Activated naive CD8-positive, alpha-beta T cell treated with anti-CD3 and anti-CD28 coated beads, Interleukin-2, amount 50 U/mL, for 16 hours (primary cell): ENCODE data around the gene TVP23A.

Experiments used
- DNase-seq: peaks from one replicate; pipeline ENCODE4 v3.0.0-alpha.2; 2020; ENCODE audit warnings: low read depth, low spot score

The TVP23A gene

GRCh38 chr16:10817963-10818941 lies at the start of gene TVP23A:
Gene TVP23A (minus strand): TSS chr16:10818794. CDS start chr16:10818493, 301 bp downstream.
- DNase-seq = no peak

DNA sequence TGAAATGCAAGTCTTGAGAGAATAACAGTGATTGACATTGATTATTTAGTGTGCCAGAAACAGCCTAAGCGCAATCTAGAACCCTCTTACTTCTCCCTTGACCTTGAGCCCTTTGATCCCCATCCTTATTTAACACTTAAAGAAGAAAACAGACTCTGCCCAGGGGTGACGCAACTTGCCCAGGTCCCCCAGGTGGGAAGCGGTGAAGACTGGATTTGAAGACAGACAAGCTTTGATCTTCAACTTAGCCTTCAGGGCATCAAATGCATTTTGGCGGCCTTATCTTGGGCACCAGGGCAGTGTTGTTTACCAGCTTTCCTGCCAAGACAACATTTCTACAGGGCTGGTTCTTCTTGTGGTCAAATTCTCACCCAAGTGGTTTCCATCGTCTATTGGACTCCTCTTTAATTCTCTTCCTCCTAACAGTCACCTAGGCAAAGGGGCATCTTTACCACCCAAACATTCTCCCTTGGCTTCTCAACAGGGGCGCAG lies 49.6 kb upstream of the TVP23A start:
- no peak for DNase-seq

GRCh38 chr16:10867199-10867598 lies 48.6 kb upstream of the TVP23A start:
- no peak for DNase-seq

- DNase-seq = no peak
These were observed 47.7 kb upstream of the TVP23A start for GRCh38 chr16:10865991-10866966.

- no peak for DNase-seq
These were observed 43.8 kb upstream of the TVP23A start for GRCh38 chr16:10862438-10862837.

GRCh38 chr16:10859658-10860057 lies 41.1 kb upstream of the TVP23A start:
- DNase-seq = no peak

DNA sequence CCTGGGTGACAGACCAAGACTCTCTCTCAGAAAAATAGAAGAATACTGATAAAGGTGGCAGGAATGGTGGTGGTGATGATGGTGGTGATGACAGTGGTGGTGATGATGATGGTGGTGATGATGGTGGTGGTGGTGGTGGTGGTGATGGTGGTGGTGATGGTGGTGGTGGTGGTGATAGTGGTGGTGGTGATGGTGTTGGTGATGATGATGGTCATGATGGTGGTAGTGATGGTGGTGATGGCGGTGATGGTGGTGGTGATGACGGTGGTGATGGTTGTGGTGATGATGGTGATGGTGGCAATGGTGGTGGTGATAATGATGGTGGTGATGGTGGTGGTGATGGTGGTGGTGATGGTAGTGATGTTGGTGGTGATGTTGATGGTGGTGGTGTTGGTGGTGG lies 40.4 kb upstream of the TVP23A start:
- DNase-seq = no peak

- no peak for DNase-seq
These were observed 39.6 kb upstream of the TVP23A start for GRCh38 chr16:10858203-10858602.

- DNase-seq = no peak
These were observed 37.4 kb upstream of the TVP23A start for GRCh38 chr16:10856042-10856441.

DNA sequence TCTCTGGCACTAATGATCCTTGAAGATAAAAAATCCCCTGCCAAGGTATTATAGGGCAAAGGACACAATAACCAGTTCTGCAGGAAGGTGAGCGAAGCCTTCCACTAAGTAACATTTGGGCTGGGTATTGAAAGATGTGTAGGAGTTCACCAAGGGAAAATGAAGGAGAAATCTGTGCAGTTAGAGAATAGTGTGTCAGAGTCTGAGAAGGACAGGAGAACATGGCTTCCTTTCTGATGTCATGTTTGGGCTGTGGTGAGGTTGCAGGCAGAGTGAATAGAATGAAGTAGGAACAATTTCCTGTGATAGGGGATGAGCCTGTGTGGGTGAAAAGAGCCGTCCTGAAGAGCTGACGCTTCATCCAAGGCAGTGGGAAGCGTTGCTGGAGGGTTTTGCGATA lies 34.4 kb upstream of the TVP23A start:
- DNase-seq = no peak

DNA sequence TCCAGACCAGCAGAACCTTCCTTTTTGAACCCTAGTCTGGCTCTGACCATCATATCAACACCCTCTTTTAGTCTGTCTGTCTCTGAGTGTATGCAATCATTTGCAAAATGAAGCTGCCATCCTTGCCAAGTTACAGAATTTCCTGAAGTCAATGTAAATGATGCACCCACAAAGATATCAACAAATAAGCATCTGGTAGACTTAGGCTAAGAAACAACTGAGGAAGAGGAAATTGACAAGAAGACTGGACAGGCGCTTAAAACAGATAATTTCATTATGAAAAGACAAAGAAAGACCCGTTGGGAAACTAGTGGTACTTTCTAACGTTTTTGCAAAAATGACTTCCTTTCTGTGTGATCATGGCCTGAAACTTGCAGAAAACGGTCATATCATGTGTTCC lies 33.7 kb upstream of the TVP23A start:
- no peak for DNase-seq

DNA sequence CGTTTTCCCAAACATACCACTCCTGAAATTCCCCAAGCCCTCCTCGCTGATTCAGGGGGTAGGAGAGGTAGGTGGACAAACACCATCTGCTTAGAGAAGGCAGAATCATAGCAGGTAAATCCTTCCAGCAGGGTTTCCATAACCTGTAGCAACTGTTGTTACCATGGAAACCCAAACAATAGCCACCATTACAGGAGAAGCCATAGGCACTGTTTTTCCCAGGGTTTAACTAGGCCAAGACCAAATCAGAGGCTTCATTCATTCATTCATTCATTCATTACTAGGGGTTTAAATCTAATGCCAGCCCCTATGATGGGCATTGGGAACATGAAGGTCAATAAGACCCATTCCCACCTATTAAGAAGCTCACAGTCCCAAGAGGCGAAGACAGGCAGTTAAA lies 32.9 kb upstream of the TVP23A start:
- no peak for DNase-seq

GRCh38 chr16:10850478-10850850 lies 31.9 kb upstream of the TVP23A start:
- DNase-seq = no peak

- no peak for DNase-seq
These were observed 31.3 kb upstream of the TVP23A start for GRCh38 chr16:10849736-10850477.

GRCh38 chr16:10847176-10847575 lies 28.6 kb upstream of the TVP23A start:
- DNase-seq = no peak

GRCh38 chr16:10846213-10846998 lies 27.8 kb upstream of the TVP23A start:
- DNase-seq = no peak

- DNase-seq = no peak
These were observed 22.1 kb upstream of the TVP23A start for GRCh38 chr16:10840703-10841102.

DNA sequence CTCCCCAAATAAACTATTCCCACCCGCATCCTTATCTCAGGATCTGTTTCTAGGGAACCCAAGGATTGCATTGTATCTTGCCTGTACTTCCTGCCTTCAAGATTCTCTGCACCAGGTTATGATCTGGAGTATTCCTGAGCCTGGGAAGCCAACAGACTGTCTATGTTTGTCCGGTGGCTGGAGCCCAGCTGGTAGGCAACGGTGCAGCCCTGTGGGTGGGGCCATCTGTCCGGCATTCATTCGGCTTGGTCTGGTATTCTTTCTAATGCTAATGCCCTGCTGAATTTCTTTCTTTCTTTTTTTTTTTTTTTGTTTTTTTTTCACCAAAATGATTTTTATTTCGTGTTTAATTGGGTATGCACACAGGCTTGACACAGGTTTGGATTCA lies 20.7 kb upstream of the TVP23A start:
- DNase-seq = no peak

- no peak for DNase-seq
These were observed 20.2 kb upstream of the TVP23A start for GRCh38 chr16:10838621-10839278.
